WTC11 (cell line): ENCODE results near the gene CREBBP.

Source experiments
- ATF2 ChIP-seq: sonication (generic); formaldehyde crosslinking; IDR thresholded peaks from 2 replicates; pipeline ENCODE4 v1.8.1; 2022; ENCODE audit warnings: low read depth, missing genetic modification reagents, borderline replicate concordance
- CTCF ChIP-seq: fragments of 200-600 bp; IDR thresholded peaks from 2 replicates; pipeline ENCODE4 v1.8.0; 2022; ENCODE audit warnings: antibody characterized with exemption
- HMGA2 ChIP-seq: fragments of 250-450 bp; sonication (Bioruptor Pico); IDR thresholded peaks from 2 replicates; pipeline ENCODE4 v1.4.0; 2021; ENCODE audit warnings: mild to moderate bottlenecking, moderate library complexity
- TCF7 ChIP-seq: sonication (generic); formaldehyde crosslinking; IDR thresholded peaks from 2 replicates; pipeline ENCODE4 v1.8.0; 2022; ENCODE audit warnings: mild to moderate bottlenecking, low read depth, missing genetic modification reagents, moderate library complexity
- ZNF232 ChIP-seq: sonication (generic); formaldehyde crosslinking; IDR thresholded peaks from 2 replicates; pipeline ENCODE4 v1.8.0; 2022; ENCODE audit warnings: mild to moderate bottlenecking, missing genetic modification reagents
- ZNF423 ChIP-seq: fragments of 250-450 bp; sonication (Bioruptor Pico); IDR thresholded peaks from 2 replicates; pipeline ENCODE4 v2.1.2; 2022; ENCODE audit warnings: mild to moderate bottlenecking, moderate library complexity
- TF ChIP-seq, protein P1 (sequence below): sonication (generic); formaldehyde crosslinking; IDR thresholded peaks from 2 replicates; pipeline ENCODE4 v1.8.0; 2022; ENCODE audit warnings: mild to moderate bottlenecking, missing genetic modification reagents
- TF ChIP-seq, protein P2 (sequence below): sonication (generic); formaldehyde crosslinking; IDR thresholded peaks from 2 replicates; pipeline ENCODE4 v1.8.1; 2023; ENCODE audit warnings: mild to moderate bottlenecking, missing genetic modification reagents, borderline replicate concordance
- TF ChIP-seq, protein P3 (sequence below): sonication (generic); formaldehyde crosslinking; IDR thresholded peaks from 2 replicates; pipeline ENCODE4 v1.8.0; 2022; ENCODE audit warnings: mild to moderate bottlenecking, missing genetic modification reagents

- no peak for TF ChIP-seq ZNF423 (CRISPR knock-in tag)
- no peak for TF ChIP-seq TCF7 (CRISPR knock-in tag)
- TF ChIP-seq CTCF: peak; percentile 77
- no peak for TF ChIP-seq ZNF232 (CRISPR knock-in tag)
- no peak for TF ChIP-seq ATF2 (CRISPR knock-in tag)
- TF ChIP-seq, protein P1, sequence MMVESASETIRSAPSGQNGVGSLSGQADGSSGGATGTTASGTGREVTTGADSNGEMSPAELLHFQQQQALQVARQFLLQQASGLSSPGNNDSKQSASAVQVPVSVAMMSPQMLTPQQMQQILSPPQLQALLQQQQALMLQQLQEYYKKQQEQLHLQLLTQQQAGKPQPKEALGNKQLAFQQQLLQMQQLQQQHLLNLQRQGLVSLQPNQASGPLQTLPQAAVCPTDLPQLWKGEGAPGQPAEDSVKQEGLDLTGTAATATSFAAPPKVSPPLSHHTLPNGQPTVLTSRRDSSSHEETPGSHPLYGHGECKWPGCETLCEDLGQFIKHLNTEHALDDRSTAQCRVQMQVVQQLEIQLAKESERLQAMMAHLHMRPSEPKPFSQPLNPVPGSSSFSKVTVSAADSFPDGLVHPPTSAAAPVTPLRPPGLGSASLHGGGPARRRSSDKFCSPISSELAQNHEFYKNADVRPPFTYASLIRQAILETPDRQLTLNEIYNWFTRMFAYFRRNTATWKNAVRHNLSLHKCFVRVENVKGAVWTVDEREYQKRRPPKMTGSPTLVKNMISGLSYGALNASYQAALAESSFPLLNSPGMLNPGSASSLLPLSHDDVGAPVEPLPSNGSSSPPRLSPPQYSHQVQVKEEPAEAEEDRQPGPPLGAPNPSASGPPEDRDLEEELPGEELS (CRISPR knock-in tag): no peak
- TF ChIP-seq HMGA2 (CRISPR knock-in tag): no peak
- TF ChIP-seq, protein P2, sequence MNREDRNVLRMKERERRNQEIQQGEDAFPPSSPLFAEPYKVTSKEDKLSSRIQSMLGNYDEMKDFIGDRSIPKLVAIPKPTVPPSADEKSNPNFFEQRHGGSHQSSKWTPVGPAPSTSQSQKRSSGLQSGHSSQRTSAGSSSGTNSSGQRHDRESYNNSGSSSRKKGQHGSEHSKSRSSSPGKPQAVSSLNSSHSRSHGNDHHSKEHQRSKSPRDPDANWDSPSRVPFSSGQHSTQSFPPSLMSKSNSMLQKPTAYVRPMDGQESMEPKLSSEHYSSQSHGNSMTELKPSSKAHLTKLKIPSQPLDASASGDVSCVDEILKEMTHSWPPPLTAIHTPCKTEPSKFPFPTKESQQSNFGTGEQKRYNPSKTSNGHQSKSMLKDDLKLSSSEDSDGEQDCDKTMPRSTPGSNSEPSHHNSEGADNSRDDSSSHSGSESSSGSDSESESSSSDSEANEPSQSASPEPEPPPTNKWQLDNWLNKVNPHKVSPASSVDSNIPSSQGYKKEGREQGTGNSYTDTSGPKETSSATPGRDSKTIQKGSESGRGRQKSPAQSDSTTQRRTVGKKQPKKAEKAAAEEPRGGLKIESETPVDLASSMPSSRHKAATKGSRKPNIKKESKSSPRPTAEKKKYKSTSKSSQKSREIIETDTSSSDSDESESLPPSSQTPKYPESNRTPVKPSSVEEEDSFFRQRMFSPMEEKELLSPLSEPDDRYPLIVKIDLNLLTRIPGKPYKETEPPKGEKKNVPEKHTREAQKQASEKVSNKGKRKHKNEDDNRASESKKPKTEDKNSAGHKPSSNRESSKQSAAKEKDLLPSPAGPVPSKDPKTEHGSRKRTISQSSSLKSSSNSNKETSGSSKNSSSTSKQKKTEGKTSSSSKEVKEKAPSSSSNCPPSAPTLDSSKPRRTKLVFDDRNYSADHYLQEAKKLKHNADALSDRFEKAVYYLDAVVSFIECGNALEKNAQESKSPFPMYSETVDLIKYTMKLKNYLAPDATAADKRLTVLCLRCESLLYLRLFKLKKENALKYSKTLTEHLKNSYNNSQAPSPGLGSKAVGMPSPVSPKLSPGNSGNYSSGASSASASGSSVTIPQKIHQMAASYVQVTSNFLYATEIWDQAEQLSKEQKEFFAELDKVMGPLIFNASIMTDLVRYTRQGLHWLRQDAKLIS (CRISPR knock-in tag): no peak
- TF ChIP-seq, protein P3, sequence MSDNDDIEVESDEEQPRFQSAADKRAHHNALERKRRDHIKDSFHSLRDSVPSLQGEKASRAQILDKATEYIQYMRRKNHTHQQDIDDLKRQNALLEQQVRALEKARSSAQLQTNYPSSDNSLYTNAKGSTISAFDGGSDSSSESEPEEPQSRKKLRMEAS (CRISPR knock-in tag): no peak
Observed at GRCh38 chr16:3690470-3690928, 190.0 kb downstream of the CREBBP start.
